Activated T-helper 1 cell treated with Interleukin-2 at 50 U/mL for 16 hours (primary cell): Measurements from ENCODE around the gene PRPF4.
"Not testable (repeated sequence)": the region's sequence is repeated elsewhere in the genome, so short reads cannot be mapped to it uniquely, and the experiment has no call there.

ENCODE experiments used
- DNase-seq: peaks from one replicate; pipeline ENCODE4 v3.0.0-alpha.2; 2020; ENCODE audit warnings: low read depth

The PRPF4 gene

GRCh38 chr9:113267911-113268566, 7.4 kb upstream of the PRPF4 start:
- DNase-seq = no peak

DNA sequence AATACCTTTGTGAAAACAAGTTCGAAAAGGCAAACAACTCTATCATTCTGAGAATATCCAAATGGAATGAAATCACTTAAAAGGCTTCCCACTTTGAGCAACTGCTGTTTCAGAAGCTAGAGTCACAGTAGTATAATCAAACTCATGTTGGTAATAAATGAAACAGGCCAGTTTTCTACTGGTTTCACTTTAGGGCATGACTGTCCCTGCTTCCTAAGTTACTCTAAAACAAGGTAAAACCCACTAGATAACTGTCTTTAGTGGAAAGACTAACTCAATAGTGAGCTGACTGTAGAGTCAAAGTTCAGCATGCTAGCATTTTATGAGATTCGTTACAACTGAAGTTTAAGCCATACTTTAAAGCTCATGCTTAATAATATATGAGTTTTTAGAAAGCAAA, 6.1 kb upstream of the PRPF4 start:
- DNase-seq = no peak

GRCh38 chr9:113269871-113270270, 5.6 kb upstream of the PRPF4 start:
- no peak for DNase-seq

GRCh38 chr9:113274474-113275156, 843 bp upstream of the PRPF4 start:
- no peak for DNase-seq

- no peak for DNase-seq
These were observed 3.4 kb downstream of the PRPF4 start for GRCh38 chr9:113278840-113279239.

DNA sequence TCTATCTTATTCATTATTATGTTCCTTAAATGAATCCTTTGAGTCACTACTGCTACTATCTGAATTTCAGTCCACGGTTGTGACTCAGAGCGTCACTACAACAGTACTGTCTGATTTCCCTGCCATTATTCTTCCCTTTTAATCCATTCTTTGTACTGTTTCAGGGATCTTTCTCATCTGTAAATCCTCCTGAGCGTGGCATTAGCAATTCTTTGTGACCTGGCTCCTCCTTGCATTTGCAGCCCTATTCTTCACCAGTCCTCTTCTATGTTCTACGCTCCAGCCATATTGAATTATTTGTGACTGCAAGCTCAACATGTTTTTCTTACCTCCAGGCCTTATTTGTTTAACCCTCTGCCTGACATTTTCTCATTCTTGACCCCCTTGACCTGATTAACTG, 5.9 kb downstream of the PRPF4 start:
- DNase-seq = no peak

DNA sequence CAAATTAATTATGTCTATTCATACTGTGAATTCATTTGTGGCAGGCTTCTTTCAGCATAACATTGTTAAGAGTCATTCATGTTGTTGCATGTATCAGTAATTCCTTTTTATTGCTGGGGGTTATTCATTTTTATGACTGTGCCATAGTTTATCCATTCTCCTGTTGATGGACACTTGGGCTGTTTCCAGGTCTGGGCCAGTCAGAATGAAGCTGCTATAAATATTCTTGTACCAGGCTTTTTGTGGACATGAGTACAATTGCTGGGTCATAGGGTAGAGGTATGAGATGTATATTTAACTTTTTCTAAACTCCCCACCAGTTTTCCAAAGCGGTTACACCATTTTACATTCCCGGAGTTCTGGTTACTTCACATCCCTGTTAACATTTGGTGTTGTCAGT, 13.6 kb downstream of the PRPF4 start:
- DNase-seq = no peak

GRCh38 chr9:113290052-113290607, 14.7 kb downstream of the PRPF4 start:
- no peak for DNase-seq

DNA sequence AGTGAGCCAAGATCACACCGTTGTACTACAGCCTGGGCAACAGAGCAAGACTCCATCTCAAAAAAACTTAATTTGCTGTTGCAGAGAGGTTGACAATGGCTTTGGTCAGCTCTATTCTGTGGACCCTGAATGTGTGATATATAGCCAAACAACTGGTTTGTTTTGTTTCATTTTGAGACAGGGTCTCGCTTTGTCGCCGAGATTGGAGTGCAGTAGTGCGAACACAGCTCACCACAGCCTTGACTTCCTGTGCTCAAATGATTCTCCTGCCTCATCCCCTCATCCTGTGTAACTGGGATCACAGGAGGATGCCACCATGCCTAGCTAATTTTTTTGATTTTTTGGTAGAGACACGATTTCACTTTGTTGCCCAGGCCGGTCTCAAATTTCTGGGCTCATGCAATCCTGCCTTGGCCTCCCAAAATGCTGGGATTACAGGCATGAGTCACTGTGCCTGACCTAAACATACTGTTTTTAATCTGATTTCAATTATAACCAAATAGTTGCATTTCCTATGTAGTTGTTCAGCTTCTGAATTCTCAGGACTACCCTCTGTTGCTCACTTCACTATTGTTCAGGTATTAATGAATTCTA, 17.9 kb downstream of the PRPF4 start:
- no peak for DNase-seq

- DNase-seq = not testable (repeated sequence)
These were observed 20.8 kb downstream of the PRPF4 start for GRCh38 chr9:113296247-113296646.

DNA sequence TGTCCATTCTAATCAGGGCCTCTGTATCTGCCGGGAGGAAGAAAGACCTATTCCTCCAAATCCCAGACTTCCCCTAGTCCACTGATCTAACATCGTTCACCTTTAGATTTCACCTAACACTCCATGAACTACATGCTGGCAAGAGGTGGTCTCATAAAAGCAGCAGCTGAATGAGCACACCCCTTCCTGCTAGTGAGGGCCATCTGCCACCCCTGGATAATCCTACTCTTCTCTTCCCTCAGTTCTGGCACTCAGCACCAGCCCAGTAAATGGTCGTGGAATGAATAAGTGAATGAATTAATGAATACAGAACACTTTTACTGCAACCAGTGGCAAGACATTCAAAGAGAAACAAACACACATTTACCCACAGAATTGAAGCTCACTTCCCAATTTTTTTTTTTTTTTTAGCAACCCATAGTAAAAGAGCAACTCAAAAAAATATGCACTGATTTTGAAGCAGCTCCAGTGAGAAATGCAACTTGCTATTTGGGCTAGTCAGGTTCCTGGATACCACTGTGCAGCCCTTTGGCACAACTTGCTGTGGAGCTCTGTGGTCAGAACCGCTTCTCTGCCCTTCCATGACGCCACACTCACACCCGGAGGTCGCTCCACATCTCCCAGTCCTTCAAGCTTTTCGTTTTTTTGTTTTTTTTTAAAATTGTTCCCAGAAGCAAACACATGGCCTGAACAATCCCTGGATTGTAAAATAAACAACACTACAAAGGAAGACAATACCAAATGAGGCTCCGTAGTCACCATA, 21.5 kb downstream of the PRPF4 start:
- DNase-seq = no peak

DNA sequence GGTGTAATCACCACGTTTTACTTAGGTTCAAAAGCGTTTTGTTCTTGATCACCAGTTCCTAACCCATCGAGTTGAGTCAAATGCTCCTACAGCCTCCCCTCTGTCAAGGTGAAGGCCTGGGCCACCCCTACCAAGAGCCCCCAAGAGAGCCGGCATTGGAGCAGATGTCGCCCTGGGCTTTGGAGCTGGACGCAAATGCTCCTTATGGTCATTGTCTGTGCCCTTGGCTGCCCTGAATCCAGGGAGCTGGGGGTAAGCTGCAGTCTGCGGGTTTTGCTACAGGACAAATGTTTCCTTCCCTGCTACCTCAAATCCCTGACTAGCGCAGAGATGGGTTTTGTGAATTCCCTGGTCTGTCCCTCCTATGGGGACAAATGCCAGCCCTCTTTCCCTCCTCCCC, 22.9 kb downstream of the PRPF4 start:
- no peak for DNase-seq

DNA sequence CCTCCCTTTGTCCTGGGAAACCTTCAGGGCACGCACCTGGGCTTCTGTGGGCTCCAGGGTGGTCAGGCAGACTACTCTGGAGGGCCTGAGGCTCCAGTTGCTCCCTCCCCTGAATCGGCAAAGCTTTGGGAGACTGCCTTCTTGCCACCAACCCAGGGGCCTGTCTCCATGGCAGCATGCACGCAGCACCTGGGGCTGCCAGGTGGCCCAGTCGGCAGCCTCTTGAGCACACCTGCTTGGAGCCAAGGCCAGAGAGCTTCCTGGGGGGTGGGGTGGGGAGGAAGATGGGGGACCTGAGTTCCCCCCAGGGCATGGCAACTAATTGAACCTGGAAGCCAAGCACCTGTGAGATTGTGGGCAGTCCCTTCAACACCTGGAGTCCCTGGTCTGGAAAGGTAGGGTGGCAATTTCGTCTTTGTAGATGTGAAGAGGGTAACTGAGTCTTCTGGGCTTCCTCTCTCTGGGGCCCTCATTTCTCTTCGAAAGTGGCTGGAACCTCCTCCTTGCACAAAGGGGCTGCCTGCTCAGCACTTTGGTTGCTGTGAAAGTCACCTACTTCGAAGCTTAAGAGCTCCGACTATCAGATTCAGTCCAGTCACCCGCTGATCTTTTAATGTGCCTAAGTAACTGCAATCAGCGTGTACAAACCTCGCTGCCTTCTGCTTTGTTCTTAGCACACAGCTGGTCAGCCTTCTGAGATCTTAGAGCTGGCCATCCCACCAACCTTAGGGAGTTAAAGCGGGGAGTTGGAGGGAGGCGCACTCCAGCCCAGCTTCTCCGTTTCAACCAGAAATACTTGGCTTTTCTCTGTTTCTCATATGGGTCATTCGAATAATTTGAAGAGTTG, 23.7 kb downstream of the PRPF4 start:
- no peak for DNase-seq

DNA sequence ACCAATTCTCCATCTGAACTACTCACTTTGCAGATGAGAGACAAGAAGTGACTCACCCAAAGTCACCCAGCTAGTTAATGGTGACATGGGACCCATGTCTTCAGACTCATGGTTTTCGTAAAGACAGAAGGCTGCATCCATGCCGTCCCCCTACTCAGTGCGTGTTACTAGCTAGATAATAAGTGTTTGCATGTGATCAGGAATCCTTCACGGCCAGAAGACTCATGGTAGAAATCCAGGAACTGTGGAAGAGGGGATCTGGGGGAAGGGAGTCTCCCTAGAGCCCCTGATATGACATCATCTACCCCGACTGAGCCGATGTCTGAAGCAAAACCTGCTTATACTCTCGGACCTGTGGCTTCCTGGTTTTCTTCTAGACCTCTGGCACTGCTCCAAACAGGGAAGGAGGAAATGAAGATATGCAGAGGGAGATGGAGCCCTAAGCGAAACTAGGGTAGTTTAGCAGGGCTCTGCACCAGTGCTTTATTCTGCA, 24.4 kb downstream of the PRPF4 start:
- DNase-seq = no peak

DNA sequence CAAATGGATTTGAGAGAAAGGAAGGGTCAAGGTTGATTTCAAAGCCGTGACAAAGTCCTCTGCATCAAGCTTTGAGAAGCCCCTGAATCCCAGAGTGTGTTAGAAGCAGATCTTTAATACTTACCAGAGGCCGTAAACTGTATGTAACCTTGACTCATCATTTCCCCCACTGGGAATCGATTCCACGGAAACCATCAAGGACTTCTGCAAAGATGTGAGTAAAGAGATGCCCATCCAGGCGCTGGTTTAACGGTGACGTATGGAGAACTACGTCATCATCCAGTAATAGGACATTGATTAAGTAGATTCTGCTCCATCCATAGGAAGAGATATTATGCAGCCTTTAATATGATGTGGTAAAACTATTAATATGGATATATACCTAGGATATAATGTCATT, 26.1 kb downstream of the PRPF4 start:
- DNase-seq = no peak

DNA sequence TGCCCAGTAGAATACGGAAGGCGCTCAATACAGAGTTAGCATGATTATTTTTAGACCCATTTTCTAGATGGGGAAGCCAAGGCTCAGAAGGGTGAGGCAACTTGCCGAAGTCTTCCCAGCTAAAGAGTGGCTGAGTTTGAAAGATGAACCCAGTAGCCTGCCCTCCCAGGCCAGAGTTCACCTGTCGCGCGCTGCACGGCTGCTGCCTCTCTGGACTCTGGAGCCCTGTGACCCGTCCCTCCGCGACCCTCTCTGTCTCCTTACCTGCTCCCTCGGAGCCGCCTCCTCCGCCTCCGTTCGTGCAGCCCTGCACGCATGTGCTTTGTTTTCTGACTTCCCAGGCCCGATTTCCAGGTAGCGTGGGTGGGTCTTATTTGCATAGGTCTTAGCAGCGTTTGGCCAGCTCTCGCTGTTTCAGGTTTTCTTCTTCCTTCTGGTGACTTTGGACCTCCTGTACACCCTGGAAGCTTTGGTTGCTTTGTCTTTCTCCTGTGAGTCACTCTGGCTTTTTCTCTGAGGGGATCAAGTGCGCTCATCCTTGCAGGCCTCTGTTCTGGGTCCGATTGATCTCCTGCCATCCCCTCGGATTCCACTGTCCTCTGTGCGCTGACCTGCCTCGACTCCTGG, 27.4 kb downstream of the PRPF4 start, which contains the start of gene RNF183:
Gene RNF183 (minus strand): TSS at position 585 of the 627 bp plus-strand sequence. CDS start 5,192 bp downstream, outside the sequence.
- no peak for DNase-seq

GRCh38 chr9:113306566-113306965, 31.1 kb downstream of the PRPF4 start:
- no peak for DNase-seq

DNA sequence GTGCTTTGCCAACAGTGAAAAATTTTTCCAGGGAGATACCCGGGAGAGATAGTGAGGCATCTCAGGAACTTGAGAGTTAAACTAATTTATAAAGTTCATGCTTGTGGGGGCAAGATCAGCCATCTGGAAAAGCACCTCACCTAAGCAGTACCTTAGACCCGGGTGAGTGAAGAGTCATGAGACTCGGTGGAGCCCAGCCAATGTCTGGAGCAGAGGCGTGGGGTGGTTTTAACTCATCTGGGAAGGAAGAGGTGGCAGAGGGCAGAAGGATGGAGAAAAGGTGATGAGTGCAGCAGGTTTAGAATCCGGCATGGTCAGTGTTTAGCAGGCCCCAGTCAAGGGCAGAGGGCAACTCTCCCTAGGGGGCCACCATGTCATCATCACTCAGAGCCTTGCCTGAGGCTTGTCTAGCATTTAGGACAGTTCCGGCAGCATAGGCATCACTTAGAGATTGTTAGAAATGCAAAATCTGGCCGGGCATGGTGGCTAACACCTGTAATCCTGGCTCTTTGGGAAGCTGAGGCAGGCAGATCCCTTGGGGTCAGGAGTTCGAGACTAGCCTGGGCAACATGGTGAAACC, 32.0 kb downstream of the PRPF4 start:
- no peak for DNase-seq

DNA sequence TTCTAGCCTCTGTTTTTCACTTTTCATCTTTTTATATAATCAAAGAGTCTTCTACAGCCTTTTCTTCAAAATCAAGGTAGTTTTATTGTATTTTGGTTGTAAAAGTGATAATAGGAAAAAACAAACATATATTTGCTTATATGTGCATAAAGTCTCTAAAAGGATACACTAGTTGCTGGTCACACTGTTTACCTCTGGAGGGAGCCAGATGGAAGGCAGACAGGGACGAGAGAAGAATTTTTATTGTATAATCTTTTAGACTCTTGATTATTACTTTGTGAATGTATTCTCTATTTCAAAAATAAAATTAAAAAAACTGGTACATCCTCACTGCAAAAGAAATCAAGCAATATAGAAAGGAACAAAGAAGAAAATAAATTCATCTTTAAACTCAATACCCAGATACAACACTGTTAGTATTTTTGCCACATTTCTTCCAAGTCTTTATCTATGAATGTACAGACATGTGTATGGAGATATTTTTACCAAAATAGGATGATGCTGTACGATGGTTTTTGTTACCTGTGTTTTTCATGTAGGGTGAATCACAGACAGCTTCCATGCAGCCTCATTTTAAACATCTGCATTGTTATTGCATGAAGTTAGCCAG, 33.9 kb downstream of the PRPF4 start:
- DNase-seq = no peak

GRCh38 chr9:113310538-113310937, 35.1 kb downstream of the PRPF4 start:
- no peak for DNase-seq
